ENCODE data around the gene NGDN. TPM values are rescaled to one million over a fixed set of nuclear protein-coding genes. Genes with fewer than 3 reads are reported as not detected.

Gene NGDN
- total RNA-seq, 3 donors from 2014 or later (not counting 1 experiment from before 2014, with no cell fraction given), result 110 to 136 (median 126) TPM

- Mint-ChIP-seq H3K9me3 (no peaks in the 10 kb centered on the region), H3K4me3 (no peak overlapping the region), H3K36me3 (no peaks in the 10 kb centered on the region), H3K27me3 (ENCODE audit: low read depth in 2 of 2) (peaks cover 0 to 5% of the 10 kb centered on the region in 2 donors), H3K4me1 (peaks cover 0 to 6% of the 10 kb centered on the region in 2 donors), H3K27ac (no peak overlapping the region)
- H3K4me1 ChIP-seq (ENCODE audit: control insufficient read depth, insufficient read depth, low read length), result no peaks in the 10 kb centered on the region
- no peak overlapping the region for H3K27ac ChIP-seq (ENCODE audit: low read length)
- no peak for ATAC-seq
- H3K36me3 ChIP-seq (ENCODE audit: control insufficient read depth, insufficient read depth, low read length), result no peaks in the 10 kb centered on the region
- H3K9me3 ChIP-seq (ENCODE audit: control insufficient read depth, insufficient read depth, low read length), result no peaks in the 10 kb centered on the region
- H3K4me3 ChIP-seq (ENCODE audit: low read length), result no peak overlapping the region
- intact Hi-C loops (cut with micrococcal nuclease), result no loop called here
- DNase-seq, result no peak
- 87% methylated on average over 15 of the region's 15 CpGs for WGBS (ENCODE audit: insufficient coverage)
- TF ChIP-seq, protein P1, sequence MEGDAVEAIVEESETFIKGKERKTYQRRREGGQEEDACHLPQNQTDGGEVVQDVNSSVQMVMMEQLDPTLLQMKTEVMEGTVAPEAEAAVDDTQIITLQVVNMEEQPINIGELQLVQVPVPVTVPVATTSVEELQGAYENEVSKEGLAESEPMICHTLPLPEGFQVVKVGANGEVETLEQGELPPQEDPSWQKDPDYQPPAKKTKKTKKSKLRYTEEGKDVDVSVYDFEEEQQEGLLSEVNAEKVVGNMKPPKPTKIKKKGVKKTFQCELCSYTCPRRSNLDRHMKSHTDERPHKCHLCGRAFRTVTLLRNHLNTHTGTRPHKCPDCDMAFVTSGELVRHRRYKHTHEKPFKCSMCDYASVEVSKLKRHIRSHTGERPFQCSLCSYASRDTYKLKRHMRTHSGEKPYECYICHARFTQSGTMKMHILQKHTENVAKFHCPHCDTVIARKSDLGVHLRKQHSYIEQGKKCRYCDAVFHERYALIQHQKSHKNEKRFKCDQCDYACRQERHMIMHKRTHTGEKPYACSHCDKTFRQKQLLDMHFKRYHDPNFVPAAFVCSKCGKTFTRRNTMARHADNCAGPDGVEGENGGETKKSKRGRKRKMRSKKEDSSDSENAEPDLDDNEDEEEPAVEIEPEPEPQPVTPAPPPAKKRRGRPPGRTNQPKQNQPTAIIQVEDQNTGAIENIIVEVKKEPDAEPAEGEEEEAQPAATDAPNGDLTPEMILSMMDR (IDR thresholded peaks at IDR 0.05), result no peak
- no peaks in the 10 kb centered on the region for H3K27me3 ChIP-seq (ENCODE audit: control insufficient read depth, insufficient read depth, low read length)
Measured at GRCh38 chr14:23436327-23437132, 33.0 kb upstream of the NGDN start.

DNA sequence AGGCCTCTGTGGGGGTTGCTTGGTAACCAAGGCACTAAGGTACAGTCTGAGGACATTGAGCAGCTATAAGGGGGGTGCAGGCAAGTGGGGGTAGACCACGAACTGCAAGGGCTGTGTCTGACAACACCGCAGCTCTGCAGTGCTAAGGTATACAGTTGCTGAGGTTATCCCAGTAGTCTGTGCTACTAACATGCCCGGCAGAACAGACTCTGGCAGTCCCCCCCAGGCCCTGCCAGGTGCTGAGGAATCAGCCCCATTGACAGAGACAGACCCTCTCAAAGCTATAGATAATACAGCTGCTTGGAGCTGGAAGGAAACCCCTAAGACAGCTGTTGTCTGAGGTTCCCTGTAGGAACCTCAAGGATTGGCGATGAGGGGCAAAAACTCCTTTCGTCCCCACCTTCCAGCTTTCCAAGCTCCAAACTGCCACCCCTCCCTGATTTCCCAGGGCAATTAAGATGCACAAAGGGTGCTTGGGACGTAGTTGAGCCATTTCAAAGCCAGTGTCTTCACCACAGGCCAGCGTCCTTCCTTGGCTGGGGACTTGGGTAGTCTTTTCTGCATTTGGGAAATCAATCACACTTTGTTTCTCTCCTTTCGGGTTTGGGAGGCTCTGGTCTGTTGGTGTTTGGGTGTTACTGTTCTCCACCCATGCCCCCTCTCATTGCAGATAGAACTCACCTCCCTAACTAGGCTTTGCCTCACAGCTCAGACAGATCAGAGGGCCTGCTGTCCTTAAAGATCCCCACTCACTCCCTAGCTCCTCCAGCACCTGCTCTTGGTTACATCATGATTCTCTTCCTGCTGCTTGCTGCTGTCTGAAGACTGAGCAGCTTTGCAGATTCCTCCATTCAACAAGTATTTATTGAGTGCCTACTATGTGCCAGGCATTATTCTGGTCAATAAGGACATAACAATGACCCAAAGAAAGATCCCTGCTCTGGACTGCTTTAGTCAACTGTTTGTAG, 32.1 kb upstream of the NGDN start:
- Histone ChIP-seq H3K9me3 (ENCODE audit: control insufficient read depth, insufficient read depth, low read length) (no peaks in the 10 kb centered on the region), H3K4me1 (ENCODE audit: control insufficient read depth, insufficient read depth, low read length) (no peaks in the 10 kb centered on the region), H3K27me3 (ENCODE audit: control insufficient read depth, insufficient read depth, low read length) (no peaks in the 10 kb centered on the region), H3K36me3 (ENCODE audit: control insufficient read depth, insufficient read depth, low read length) (no peaks in the 10 kb centered on the region), H3K4me3 (ENCODE audit: low read length) (no peak overlapping the region), H3K27ac (ENCODE audit: low read length) (no peak overlapping the region)
- DNase-seq (no peak), ATAC-seq (no peak)
- intact Hi-C loops (cut with micrococcal nuclease), result no loop called here
- H3K9me3 Mint-ChIP-seq, result no peaks in the 10 kb centered on the region
- H3K4me3 Mint-ChIP-seq, result no peak overlapping the region
- TF ChIP-seq, protein P1 (IDR thresholded peaks at IDR 0.05), result no peak
- peak overlapping the region in 1 of 2 donors; percentile 9 for H3K27ac Mint-ChIP-seq
- H3K27me3 Mint-ChIP-seq (ENCODE audit: low read depth in 2 of 2), result peaks cover 5 to 8% of the 10 kb centered on the region in 2 donors
- no peaks in the 10 kb centered on the region for H3K36me3 Mint-ChIP-seq
- H3K4me1 Mint-ChIP-seq, result peaks cover 0 to 6% of the 10 kb centered on the region in 2 donors
- WGBS (ENCODE audit: insufficient coverage), result 77% methylated on average over 7 of the region's 8 CpGs

DNA sequence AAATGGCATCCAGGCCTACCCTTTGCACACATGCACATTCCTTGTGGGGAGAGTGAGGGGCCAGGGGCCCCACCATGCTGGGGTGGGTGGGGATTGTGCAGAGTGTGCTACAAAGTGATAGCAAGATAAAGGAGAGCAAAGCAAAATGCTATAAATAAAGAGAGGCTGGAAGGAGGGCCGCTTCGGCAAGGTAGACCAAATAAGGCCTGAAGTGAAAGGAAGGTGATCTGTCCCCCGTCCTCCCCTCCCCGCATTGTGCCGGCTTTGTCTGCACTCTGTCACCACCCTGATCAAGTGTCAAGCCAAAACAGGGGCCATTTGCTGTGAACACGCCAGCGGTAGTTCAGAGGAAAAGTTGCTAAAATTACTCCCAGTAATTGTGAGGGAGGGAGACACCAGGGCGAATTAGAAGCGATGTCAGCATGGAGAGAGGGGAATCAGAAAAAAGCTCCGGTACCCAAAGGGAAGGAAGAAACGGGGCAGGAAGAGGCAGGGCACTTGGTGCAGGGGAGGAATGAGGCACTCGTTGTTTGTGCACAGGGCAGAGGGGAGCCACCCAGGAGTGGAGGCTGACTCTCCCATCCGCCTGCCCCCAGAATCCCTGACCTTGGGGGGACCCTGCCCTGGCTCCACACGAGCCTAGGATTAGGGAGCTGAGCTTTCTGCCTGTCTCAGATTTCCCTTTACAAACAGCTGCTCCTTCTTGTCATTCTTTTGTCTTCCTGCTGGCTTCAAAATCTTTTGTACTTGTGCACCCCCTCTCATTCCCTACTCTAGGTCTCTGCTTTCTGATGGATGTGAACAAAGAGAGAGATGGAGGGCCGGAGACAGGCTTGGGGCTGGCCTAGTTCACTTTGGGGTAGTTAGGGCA, 31.2 kb upstream of the NGDN start:
- Mint-ChIP-seq H3K36me3 (no peaks in the 10 kb centered on the region), H3K4me1 (peaks cover 0 to 6% of the 10 kb centered on the region in 2 donors), H3K27ac (peak overlapping the region in 1 of 2 donors; percentile 9), H3K4me3 (peak overlapping the region; percentile 59), H3K9me3 (no peaks in the 10 kb centered on the region), H3K27me3 (ENCODE audit: low read depth in 2 of 2) (peaks cover 10 to 13% of the 10 kb centered on the region in 2 donors)
- DNase-seq (no peak), ATAC-seq (peak in 1 of 3 donors; percentile 59)
- Histone ChIP-seq H3K4me1 (ENCODE audit: control insufficient read depth, insufficient read depth, low read length) (no peaks in the 10 kb centered on the region), H3K9me3 (ENCODE audit: control insufficient read depth, insufficient read depth, low read length) (no peaks in the 10 kb centered on the region), H3K27ac (ENCODE audit: low read length) (no peak overlapping the region), H3K27me3 (ENCODE audit: control insufficient read depth, insufficient read depth, low read length) (no peaks in the 10 kb centered on the region), H3K36me3 (ENCODE audit: control insufficient read depth, insufficient read depth, low read length) (no peaks in the 10 kb centered on the region), H3K4me3 (ENCODE audit: low read length) (no peak overlapping the region)
- TF ChIP-seq, protein P1 (IDR thresholded peaks at IDR 0.05), result no peak
- WGBS (ENCODE audit: insufficient coverage), result 57% methylated on average over 15 of the region's 15 CpGs
- intact Hi-C loops (cut with micrococcal nuclease), result no loop called here
